Mucosa of stomach (tissue), 1 donor: ENCODE results near the gene TMEM260.
"Not testable (repeated sequence)": the region's sequence is repeated elsewhere in the genome, so short reads cannot be mapped to it uniquely, and the experiment has no call there.

ENCODE experiments used
- H3K27me3 ChIP-seq: one replicate; pipeline ENCODE4 v1.7.0; 2013; ENCODE audit warnings: mild to moderate bottlenecking, low read length; ENCODE audit not compliant: control insufficient read depth, insufficient read depth
- H3K36me3 ChIP-seq: one replicate; pipeline ENCODE4 v1.7.0; 2013; ENCODE audit warnings: low read length; ENCODE audit not compliant: control insufficient read depth, insufficient read depth
- H3K4me1 ChIP-seq: one replicate; pipeline ENCODE4 v1.7.0; 2013; ENCODE audit warnings: mild to moderate bottlenecking, low read length; ENCODE audit not compliant: control insufficient read depth, insufficient read depth
- H3K4me3 ChIP-seq: one replicate; pipeline ENCODE4 v1.7.0; 2013; ENCODE audit warnings: low read length
- H3K9ac ChIP-seq: one replicate; pipeline ENCODE4 v1.7.0; 2013; ENCODE audit warnings: mild to moderate bottlenecking, low read length, moderate library complexity
- H3K9me3 ChIP-seq: one replicate; pipeline ENCODE4 v1.7.0; 2013; ENCODE audit warnings: mild to moderate bottlenecking, low read length, moderate library complexity; ENCODE audit not compliant: control insufficient read depth
- donor health status: Pancreatic carcinoma.

The TMEM260 gene

GRCh38 chr14:56695216-56695615 is 115.6 kb downstream of the TMEM260 start:
- H3K36me3 ChIP-seq, H3K9me3 ChIP-seq, H3K4me3 ChIP-seq, H3K9ac ChIP-seq, H3K27me3 ChIP-seq, H3K4me1 ChIP-seq: not testable (repeated sequence)
